ENCODE data around the gene NT5DC2. TPM values are rescaled to one million over a fixed set of nuclear protein-coding genes. Genes with fewer than 3 reads are reported as not detected.

The NT5DC2 gene
- total RNA-seq, 2 donors from 2014 or later: 47.6 to 83.4 TPM

DNA sequence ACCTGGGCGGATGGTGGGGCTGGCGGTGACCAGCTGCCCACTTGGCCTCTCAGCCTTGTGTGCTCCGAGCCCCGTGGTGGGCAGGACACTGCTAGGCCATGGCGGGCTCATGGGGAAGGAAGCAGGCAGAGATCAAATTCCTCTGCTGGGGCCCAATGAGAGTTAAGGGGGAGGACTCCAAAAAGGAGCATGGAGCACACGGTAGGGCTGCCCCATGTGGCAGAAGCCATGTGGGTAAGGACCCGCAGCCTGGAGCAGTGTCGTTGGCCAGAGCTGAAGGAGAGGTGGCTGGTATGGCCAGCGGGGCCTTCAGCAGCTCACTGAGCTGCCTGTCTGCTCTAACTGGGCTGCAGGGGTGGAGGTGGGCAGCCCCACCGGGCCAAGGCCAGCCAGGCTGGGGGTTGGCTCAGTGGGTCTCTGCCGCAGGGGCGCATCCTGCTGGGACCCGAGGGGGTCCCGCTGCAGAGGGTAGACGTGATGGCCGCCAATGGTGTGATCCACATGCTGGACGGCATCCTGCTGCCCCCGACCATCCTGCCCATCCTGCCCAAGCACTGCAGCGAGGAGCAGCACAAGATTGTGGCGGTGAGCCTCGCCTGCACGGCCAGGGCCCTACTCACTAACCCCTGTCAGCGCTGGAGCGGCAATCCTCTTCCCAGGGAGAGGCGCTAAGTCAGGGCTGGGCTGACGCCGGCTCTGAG, 27.2 kb downstream of the NT5DC2 start:
- no peak overlapping the region for H3K4me3 ChIP-seq
- ATAC-seq (ENCODE audit: insufficient number of reproducible peaks, low FRiP score, low read depth) (no peak), DNase-seq (ENCODE audit: low spot score) (no peak)
- H3K36me3 ChIP-seq: no peaks in the 10 kb centered on the region
- no peaks in the 10 kb centered on the region for H3K27me3 ChIP-seq (replicated peaks; ENCODE audit: insufficient read depth)
- no peak overlapping the region for H3K27ac ChIP-seq
- no peaks in the 10 kb centered on the region for H3K4me1 ChIP-seq (ENCODE audit: control insufficient read depth in 1 of 2, low read depth in 2 of 2)
- H3K9me3 ChIP-seq: no peaks in the 10 kb centered on the region
- TF ChIP-seq CTCF (IDR thresholded peaks at IDR 0.05): no peak

DNA sequence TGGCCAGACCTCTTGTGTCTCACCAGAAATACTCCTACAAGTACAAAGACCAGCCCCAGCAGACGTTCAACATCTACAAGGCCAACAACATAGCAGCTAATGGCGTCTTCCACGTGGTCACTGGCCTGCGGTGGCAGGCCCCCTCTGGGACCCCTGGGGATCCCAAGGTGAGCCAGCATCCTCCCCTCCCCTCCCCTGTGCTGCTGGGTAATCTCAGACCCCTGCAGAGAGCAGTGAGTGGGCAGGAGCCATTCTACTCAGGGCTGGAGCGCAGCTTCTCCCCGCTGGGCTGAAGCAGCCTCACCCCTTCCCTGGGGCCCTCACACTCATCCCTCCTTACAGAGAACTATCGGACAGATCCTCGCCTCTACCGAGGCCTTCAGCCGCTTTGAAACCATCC, 28.7 kb downstream of the NT5DC2 start:
- ATAC-seq (ENCODE audit: insufficient number of reproducible peaks, low FRiP score, low read depth) (no peak), DNase-seq (ENCODE audit: low spot score) (no peak)
- Histone ChIP-seq H3K4me3 (no peak overlapping the region), H3K27me3 (replicated peaks; ENCODE audit: insufficient read depth) (no peaks in the 10 kb centered on the region), H3K27ac (no peak overlapping the region), H3K4me1 (ENCODE audit: control insufficient read depth in 1 of 2, low read depth in 2 of 2) (no peaks in the 10 kb centered on the region), H3K36me3 (no peaks in the 10 kb centered on the region), H3K9me3 (no peaks in the 10 kb centered on the region)
- no peak for TF ChIP-seq CTCF (IDR thresholded peaks at IDR 0.05)

DNA sequence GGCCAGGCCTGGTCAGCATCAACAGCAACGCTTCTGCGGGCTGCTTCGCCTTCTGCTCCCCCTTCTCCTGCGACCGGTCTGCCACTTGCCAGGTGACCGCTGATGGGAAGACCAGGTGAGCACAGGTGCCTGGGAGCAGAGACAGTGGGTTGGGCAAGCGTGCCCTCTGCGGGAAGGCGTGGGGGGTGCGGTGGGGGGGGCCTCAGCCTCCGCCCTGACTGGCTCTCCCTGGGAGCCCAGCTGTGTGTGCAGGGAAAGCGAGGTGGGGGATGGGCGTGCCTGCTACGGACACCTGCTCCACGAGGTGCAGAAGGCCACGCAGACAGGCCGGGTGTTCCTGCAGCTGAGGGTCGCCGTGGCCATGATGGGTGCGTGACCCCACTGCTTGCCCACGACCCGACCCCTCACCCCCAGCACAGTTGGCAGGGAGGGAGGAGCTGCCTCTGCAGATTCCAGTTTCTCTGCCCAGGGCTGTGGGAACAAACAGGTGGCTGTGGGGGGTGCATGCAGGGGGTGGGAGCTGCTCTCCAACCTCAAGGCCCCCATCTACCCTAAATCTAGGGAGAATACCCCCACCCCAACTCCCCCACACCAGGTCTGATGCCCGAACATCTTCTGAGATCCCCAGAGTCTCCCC, 29.8 kb downstream of the NT5DC2 start:
- ATAC-seq (ENCODE audit: insufficient number of reproducible peaks, low FRiP score, low read depth): no peak
- no peaks in the 10 kb centered on the region for H3K4me1 ChIP-seq (ENCODE audit: control insufficient read depth in 1 of 2, low read depth in 2 of 2)
- H3K27ac ChIP-seq: no peak overlapping the region
- H3K9me3 ChIP-seq: no peaks in the 10 kb centered on the region
- H3K4me3 ChIP-seq: no peak overlapping the region
- TF ChIP-seq CTCF (IDR thresholded peaks at IDR 0.05): no peak
- no peaks in the 10 kb centered on the region for H3K27me3 ChIP-seq (replicated peaks; ENCODE audit: insufficient read depth)
- H3K36me3 ChIP-seq: no peaks in the 10 kb centered on the region
- DNase-seq (ENCODE audit: low spot score): no peak

DNA sequence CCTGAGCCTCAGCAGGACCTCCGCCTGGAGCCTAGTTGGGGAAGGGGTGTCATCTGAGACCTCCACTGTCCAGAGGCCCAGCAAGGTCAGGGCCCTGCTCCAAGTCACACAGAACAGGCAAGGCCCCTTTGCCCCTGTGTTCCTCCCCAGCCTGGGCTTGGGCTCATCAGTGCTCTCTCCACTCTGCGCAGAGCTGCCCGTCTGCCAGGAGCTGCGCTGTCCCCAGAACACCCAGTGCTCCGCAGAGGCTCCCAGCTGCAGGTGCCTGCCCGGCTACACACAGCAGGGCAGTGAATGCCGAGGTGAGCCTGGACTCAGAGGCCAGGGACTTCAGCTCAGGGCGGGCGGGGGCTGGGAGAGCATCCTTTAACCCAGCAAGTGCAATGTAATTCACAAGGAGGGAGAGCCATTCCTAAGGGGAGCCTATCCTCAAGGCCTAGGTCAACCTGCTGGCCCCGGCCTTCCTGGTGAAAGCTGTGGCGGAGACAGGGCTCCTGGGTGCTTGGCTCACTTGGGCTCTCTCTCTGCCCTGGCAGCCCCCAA, 30.8 kb downstream of the NT5DC2 start:
- TF ChIP-seq CTCF (IDR thresholded peaks at IDR 0.05): no peak
- H3K4me1 ChIP-seq (ENCODE audit: control insufficient read depth in 1 of 2, low read depth in 2 of 2): no peaks in the 10 kb centered on the region
- H3K4me3 ChIP-seq: no peak overlapping the region
- no peak overlapping the region for H3K27ac ChIP-seq
- H3K9me3 ChIP-seq: no peaks in the 10 kb centered on the region
- DNase-seq (ENCODE audit: low spot score): no peak
- ATAC-seq (ENCODE audit: insufficient number of reproducible peaks, low FRiP score, low read depth): no peak
- H3K36me3 ChIP-seq: no peaks in the 10 kb centered on the region
- H3K27me3 ChIP-seq (replicated peaks; ENCODE audit: insufficient read depth): no peaks in the 10 kb centered on the region

GRCh38 chr3:52502001-52502400, 31.7 kb downstream of the NT5DC2 start:
- Histone ChIP-seq H3K4me3 (no peak overlapping the region), H3K4me1 (ENCODE audit: control insufficient read depth in 1 of 2, low read depth in 2 of 2) (no peaks in the 10 kb centered on the region), H3K36me3 (no peaks in the 10 kb centered on the region), H3K27ac (no peak overlapping the region), H3K27me3 (replicated peaks; ENCODE audit: insufficient read depth) (no peaks in the 10 kb centered on the region), H3K9me3 (no peaks in the 10 kb centered on the region)
- ATAC-seq (ENCODE audit: insufficient number of reproducible peaks, low FRiP score, low read depth) (no peak), DNase-seq (ENCODE audit: low spot score) (no peak)
- no peak for TF ChIP-seq CTCF (IDR thresholded peaks at IDR 0.05)

Data from thoracic aorta (tissue), 2 donors.